GM12892 (cell line): Measurements from ENCODE around the gene NUB1.

ENCODE experiments used
- DNase-seq: peaks from one replicate; pipeline ENCODE4 v3.0.0; 2011; ENCODE audit not compliant: insufficient read length
- FAIRE-seq: peaks from 2 replicates; lab custom pipeline; 2011; peaks lifted over from hg19 to GRCh38; lab: Jason Lieb, UNC
- POLR2A ChIP-seq: IDR thresholded peaks from 2 replicates; pipeline ENCODE4 v1.6.1; 2011; ENCODE audit warnings: low read depth, low read length, control low read depth
- POLR2AphosphoS5 ChIP-seq: IDR thresholded peaks from 2 replicates; pipeline ENCODE4 v1.6.1; 2011; ENCODE audit warnings: low read depth, low read length, control low read depth
- TAF1 ChIP-seq: IDR thresholded peaks from 2 replicates; pipeline ENCODE4 v1.6.1; 2011; ENCODE audit warnings: low read depth, mild to moderate bottlenecking, control low read depth, low read length, borderline replicate concordance

Gene NUB1

DNA sequence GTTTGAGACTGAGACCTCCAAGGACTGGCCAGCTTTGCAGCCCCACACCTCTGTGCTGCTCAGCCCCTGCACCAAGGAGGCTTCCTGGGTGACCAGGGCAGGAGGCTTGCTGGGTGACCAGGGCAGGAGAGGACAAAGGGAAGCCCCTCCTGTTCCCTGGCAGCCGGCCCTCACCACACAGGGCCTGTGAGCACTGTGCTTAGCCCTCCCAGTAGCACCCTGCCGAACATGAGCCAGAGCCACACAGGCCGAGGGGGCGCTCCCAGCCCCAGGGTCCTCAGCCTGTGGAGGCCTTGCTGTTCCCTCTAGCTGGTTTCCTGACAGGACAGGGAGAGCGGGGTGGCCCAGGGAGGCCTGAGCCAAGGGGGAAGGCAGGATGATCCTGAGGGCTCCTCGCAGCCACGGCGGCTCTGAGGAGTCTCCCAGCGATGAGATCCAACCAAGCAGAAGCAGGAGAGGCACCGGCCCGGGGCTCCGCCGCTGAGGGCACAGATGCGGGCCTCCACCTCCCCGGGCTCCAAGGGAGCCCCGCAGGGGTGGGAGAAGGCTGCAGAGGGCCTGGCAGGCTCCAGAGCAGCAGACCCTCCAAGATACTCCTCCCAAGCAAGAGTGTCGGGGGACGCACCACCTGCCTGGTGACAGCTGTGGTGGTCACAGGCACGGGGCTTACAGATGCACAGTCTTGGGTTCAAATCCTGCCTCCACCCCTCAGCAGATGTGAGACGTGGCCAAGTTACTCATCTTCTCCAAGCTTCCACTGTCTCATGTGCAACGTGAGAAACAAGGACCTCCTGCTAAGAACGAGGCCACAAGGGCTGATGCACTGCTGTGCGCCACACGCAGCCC lies 45.8 kb downstream of the NUB1 start:
- TF ChIP-seq TAF1 = no peak
- no peak for TF ChIP-seq POLR2AphosphoS5
- no peak for TF ChIP-seq POLR2A
- FAIRE-seq (no peak), DNase-seq (no peak)

DNA sequence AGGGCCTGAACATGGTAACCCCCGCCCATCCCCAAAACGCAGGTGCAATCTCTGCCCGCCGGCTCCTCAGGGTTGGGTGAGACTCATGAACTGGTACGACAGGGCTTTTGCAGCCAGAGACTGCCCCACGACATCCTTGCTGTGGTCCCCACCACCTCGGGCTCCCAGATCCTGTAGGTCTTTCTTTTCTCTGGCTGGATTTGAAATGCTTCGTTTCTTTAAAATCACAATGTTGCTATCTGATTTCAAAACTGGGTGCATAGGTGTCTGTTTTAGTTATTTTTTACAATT lies 46.3 kb downstream of the NUB1 start:
- FAIRE-seq = no peak
- DNase-seq = no peak
- TF ChIP-seq TAF1 = no peak
- TF ChIP-seq POLR2A = no peak
- no peak for TF ChIP-seq POLR2AphosphoS5

DNA sequence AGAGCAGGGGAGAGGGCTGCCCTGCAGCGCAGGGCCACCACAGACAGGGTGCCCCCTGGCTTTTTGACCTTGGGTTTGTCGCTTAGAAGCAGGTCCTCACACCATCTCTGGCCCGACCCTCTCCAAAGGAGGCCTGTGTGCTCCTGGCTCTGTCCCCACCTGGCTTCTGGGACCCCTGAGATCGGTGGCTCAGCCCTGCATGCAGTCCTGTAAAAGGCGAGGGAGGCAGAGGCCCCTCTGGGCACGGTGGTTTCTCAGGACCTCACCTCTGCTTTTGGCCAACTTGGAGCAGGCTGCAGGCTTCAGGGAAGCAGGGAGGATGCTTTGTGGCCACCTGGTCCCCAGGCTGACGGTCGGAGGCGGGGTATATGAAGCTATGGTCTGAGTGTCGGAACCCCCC lies 46.8 kb downstream of the NUB1 start:
- no peak for TF ChIP-seq TAF1
- no peak for TF ChIP-seq POLR2AphosphoS5
- no peak for TF ChIP-seq POLR2A
- no peak for FAIRE-seq
- no peak for DNase-seq

DNA sequence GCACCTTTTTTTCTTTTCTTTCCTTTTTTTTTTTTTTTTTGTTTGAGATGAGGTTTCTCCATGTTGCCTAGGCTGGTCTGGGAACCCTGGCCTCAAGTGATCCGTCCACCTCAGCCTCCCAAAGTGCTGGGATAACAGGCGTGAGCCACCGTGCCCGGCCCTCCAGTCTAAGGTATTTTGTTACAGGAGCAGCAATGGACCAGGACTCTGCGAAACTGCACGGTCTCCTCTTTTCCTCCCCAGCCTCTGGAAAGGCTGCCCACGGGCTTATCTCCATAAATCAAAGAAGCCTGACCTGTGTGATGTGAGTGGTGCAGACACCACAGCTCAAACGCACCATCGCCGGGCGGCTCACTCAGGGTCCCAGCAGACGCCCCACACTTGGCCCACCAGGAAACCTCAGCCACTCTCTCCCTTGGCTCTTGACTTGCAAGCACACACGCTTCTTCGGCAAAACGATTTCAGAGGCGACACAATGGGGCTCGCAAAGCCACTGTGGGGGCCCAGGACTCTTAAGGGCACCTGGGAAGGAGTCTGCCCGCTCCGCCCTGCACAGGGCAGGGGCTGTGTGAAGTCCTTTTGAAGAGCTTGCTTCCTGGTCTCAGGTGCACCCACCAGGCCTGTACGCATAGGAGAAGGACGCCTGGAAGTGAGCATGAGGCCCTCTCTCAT lies 47.6 kb downstream of the NUB1 start:
- no peak for DNase-seq
- TF ChIP-seq POLR2AphosphoS5 (no peak), POLR2A (no peak), TAF1 (no peak)
- FAIRE-seq = no peak

DNA sequence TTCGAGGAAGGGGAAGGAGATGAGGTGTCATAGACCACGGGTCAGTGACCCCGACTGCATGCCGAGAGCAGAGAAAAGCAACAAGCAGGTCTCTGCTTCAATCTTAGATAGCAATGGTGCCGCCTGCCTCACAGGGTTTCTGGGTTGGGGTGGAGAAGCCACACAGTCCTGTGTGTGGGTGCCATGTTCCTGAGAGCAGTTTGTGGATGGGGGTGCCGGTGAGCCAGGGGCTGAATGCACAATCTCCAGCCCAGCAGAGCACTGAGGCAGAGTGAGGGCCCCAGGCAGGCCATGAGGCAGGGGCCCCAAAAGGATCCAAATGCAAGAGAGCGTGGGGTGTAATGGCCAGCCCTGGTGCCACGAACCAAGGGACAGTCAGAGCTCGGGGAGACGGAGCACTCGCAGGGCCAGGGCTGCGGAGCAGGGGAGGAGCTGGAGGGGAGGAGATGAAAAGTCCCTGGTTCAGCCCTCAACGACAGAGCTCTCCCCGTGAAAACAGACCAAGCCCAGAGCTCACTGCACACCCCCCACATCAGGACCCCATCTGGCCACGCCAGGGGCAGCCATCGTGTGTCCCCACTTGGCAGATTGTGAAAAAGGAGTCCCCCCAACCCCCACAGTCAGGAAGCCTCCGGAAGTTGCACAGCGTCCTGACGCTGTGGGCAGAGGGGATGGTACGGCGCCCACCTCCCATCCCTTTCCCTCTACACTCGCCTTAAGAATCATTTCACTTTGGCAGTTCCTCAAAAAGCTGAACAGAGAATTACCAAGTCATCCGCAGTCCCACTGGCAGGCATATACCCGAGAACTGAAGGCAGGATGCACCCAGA lies 48.4 kb downstream of the NUB1 start:
- no peak for TF ChIP-seq POLR2A
- TF ChIP-seq POLR2AphosphoS5 = no peak
- no peak for TF ChIP-seq TAF1
- DNase-seq = no peak
- no peak for FAIRE-seq

DNA sequence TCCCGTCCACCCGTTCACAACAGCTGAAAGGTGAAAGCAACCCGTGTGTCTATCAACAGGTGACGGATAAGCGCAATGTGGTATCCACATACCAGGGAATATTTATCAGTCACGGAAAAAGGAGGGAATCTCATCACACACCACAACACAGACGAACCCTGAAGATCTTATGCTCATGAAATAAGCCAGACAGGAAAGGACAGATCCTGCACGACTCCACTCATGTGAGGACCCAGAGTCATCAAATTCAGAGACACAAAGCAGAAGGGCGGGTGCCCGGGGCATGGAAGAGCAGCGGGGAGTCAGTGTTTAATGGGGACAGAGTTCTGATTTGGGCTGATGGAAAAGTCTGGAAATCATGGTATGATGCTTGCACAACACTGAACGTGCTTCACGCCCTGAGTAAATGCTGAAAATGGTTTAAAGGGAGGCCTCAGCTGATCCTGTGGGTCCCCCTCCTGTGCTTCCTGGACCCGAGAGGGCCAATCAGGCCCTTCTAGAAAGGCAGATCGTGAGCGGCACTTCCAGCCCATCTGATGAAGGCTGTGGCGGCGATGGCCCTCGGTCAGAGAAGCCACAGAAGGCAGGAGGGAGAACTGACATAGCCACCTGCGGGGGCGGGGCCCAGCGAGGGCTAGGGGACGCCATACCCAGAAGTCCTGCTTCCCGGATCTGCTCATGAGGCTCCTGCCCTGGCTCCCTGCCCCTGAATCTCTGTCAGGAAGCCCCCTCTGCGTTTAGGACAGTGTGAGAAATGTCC lies 49.2 kb downstream of the NUB1 start:
- FAIRE-seq (no peak), DNase-seq (no peak)
- no peak for TF ChIP-seq POLR2A
- no peak for TF ChIP-seq TAF1
- TF ChIP-seq POLR2AphosphoS5 = no peak

DNA sequence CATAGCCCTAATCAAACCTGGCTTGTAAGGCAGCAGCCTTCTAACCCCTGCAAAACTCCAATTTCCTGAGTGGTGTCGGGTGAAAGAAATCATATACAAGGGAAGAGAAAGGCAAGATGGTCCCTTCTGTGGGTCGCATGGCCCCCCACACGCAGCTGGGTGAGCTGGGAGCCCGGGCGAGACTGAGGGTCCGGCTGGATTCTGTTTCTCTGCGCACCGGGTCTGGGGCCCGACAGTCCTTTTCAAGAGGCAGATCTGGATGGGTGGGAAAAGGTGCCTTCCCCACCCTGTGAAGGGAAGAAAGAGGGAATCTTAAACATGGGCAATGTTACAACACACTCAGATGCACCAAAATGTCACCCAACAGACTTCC lies 49.7 kb downstream of the NUB1 start:
- FAIRE-seq = no peak
- TF ChIP-seq POLR2AphosphoS5 (no peak), TAF1 (no peak), POLR2A (no peak)
- DNase-seq = no peak

DNA sequence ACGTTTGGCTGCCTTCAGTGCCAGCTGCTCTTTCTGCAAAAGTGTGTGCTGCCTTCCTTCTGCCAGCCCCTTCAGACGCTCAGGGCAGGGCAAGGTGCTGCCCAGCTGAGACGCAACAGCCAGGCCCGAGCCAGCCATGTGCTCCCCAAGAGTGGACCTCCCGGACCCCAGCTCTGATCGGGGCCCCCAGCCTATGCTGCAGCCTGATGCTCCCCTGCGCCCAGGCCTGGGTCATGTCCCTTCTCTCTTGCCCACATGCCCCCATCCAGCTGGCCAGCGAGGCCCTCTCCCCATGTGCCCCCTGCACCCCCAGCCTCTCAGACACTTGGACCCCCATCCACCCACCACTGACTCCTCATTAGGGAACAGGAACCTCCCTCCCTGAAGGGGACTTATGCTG lies 50.4 kb downstream of the NUB1 start:
- DNase-seq (no peak), FAIRE-seq (no peak)
- no peak for TF ChIP-seq TAF1
- TF ChIP-seq POLR2AphosphoS5 = no peak
- no peak for TF ChIP-seq POLR2A

DNA sequence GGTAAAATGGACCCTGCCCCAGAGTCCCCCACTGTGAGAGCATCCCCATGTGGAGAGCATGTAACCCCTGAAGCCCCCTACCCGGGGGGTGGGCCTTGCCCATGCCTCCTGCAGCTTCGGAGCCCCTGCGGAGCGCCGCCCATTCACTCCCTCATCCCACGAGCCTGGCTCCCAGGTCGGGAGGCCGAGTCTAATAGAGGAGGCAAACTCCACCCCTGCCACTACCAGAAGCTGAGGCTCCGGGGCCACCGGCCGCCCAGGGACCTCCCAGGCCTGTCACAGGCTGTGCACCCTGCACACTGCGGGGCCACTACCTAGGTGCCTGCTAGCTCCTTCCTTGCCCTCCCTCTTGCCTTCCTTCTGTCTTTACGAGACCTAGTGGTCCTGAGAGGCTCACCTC lies 50.8 kb downstream of the NUB1 start:
- DNase-seq (no peak), FAIRE-seq (no peak)
- TF ChIP-seq TAF1 (no peak), POLR2A (no peak), POLR2AphosphoS5 (no peak)

DNA sequence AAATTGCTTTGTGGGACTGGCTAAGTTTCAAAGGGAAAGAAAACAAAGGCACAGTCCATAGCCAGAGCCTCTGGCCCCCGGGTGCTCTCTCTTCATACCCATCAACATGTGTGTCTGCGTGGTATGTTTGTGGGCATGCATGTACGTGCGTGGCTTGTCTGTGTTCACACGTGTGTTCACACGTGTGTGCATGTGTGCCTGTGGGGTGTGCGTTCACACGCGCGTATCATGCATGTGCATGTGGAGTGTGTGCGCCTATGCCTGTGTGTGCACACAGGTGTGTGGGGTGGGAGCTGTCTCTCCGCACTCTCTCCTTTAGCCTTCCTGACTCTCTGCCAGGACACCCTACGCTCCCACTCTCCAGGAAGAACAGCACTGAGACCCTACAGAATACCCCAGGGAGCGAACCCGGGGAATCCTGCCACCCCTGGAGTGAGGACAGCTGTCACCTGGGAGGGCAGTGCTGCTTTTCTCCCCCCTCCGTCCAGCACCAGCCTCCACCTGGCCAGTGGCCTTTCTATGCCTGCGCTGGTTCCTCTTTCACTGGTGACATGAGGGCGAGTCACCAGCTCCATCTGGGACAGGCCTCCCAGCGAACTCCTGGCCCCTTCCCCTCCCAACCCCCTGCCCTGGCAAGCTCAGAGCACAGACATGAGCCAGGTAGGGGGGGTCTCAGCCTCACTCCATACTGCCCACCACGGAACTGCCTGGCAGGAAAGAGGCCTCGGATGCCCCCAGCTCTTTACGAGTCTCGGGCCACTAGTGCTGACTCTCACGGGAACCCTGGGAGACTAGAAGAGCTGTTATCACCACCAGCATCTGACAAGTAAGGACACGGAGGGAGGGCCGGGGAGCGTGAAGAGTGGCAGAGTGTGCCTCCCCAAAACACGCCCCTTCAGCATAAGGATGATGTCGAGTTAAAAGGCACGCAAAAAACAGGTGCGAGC lies 51.7 kb downstream of the NUB1 start:
- TF ChIP-seq POLR2AphosphoS5 = no peak
- no peak for TF ChIP-seq TAF1
- TF ChIP-seq POLR2A = no peak
- FAIRE-seq (no peak), DNase-seq (no peak)
